HG03442 (cell line): Measurements from ENCODE around the gene TTI1.

ENCODE experiments used
- ATAC-seq: cut with Tn5 transposase; IDR thresholded peaks from one replicate; pipeline ENCODE4 v1.9.1; 2021; ENCODE audit warnings: mild to moderate bottlenecking, moderate library complexity; ENCODE audit not compliant: unreplicated experiment

Gene TTI1

GRCh38 chr20:38033330-38034107 lies at the start of gene TTI1, which contains the start of gene RPRD1B:
Gene TTI1 (minus strand): TSS chr20:38033456. CDS start chr20:38013816, 19,640 bp downstream.
Gene RPRD1B (plus strand): TSS chr20:38033746. CDS start chr20:38033948, 202 bp downstream.
- ATAC-seq, result peak; percentile 81

DNA sequence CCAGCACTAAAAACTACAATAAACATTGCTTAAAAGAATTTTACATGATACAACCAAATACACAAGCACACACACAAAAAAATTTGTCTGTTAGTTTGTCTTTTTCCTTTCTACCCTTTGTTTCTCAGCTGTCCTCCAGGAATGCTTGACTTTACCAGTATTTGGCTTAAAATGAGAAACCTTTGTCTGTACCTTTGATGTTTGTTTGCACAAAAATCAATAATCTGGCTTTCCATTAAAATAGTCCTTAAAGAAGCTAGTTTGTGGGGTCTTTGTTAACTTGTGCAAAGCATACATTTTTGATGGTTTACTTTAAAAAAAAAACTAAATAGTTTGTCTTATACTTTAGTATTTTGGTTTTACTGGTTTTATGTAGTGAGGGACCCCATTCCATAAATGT lies 49.6 kb upstream of the TTI1 start:
- no peak for ATAC-seq

DNA sequence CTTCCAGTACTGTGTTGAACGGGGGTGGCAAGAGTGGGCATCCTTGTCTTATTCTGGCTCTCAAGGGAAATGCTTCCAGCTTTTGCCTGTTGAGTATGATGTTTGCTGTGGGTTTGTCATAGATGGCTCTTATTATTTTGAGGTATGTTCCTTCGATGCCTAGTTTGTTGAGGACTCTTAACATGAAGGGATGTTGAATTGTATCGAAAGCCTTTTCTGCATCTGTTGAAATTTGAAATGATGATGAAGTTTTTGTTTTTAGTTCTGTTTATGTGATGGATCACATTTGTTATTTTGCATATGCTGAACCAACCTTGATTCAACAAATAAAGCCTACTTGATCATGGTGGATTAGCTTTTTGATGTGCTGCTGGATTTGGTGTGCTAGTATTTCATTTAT lies 48.3 kb upstream of the TTI1 start:
- ATAC-seq, result no peak

DNA sequence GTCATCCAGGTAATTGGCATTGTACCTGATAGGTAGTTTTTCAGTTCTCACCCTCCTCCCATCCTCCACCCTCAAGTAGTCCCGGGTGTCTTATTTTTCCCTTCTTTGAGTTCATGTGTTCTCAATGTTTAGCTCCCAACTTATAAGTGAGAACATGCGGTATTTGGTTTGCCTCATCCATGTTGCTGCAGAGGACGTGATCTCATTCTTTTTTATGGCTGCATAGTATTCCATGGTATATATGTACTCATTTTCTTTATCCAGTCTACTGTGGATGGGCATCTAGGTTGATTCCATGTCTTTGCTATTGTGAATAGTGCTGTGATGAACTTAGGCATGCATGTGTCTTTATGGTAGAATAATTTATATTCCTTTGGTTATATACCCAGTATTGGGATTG lies 46.1 kb upstream of the TTI1 start:
- ATAC-seq, result no peak

GRCh38 chr20:38078084-38078483 lies 44.8 kb upstream of the TTI1 start:
- ATAC-seq, result no peak

GRCh38 chr20:38076548-38076947 lies 43.3 kb upstream of the TTI1 start:
- no peak for ATAC-seq

DNA sequence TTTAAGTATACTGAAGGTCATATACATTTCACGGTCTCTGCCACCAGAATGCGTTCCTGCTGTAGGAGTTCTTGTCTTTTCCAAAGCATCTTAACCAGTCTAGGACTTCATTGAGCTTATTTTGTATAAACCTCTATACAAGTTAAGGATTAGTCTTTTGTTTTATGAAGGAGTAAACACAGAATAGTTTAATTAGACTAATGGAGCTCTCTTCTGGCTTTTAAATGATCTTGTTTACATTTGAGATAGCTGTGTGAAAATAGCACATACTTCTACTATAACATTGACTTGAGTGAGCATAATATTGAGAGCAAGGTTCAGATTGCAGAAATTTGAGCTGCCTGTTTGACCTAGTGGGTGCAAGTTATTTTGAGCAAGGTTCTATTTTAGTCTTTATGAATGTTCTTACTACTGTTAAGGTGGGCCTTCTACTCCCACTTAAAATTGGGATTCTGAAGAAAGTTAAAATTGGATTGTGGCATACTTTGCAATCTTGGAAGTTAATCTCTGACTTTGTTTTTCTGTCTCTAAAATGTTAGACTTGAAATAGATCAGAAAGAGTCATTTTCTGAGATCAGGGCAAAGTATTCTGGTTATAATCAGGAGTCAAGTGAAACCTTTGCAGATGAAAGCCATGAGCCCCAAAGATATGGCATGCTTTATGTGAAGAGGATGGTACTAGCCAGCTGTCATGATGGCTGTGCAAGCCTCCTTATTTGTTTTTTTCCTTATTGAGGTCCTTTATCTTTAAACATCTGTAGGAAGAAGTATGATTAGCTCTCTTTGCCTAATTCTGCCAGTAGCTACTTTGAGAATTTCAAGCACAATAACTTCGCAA lies 42.1 kb upstream of the TTI1 start:
- no peak for ATAC-seq

DNA sequence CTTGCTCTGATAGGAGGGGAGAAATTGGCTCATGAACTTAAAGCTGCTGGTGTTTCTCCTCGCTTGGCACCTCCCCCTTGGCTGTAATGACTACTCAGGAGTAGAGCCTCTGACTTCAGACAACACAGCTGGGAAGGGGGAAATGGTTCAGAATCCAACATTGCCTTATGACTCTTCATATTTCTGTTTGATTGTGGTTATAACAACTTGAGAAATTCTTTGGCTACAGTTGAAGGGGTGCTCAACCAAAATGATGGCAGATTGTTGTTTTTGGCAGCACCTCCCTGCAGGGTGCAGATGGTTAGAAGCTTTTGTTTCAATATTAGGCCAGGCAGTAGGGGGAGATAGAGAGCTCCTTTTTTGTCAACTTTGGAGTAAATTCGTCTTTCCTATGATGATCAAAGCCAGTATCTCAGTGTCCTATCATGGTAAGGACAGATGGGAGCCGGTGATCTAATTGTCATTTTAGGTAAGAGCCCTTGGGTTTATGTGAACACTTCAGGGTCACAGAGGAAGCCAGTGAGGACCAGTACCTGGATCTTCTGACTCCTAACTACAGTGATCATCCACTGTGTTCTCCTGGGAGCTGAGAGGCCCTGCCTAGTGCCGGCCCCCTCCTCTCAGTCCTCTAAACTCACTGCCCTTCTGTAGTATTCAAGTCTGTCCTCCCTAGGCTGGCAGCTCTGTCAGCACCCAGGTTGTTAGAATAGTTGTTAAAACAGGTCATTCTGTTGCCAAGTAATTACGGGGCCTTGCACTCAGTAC lies 40.2 kb upstream of the TTI1 start:
- ATAC-seq, result no peak

GRCh38 chr20:38072898-38073297 lies 39.6 kb upstream of the TTI1 start:
- ATAC-seq, result no peak

- no peak for ATAC-seq
These were observed 34.6 kb upstream of the TTI1 start for GRCh38 chr20:38067717-38068365.

DNA sequence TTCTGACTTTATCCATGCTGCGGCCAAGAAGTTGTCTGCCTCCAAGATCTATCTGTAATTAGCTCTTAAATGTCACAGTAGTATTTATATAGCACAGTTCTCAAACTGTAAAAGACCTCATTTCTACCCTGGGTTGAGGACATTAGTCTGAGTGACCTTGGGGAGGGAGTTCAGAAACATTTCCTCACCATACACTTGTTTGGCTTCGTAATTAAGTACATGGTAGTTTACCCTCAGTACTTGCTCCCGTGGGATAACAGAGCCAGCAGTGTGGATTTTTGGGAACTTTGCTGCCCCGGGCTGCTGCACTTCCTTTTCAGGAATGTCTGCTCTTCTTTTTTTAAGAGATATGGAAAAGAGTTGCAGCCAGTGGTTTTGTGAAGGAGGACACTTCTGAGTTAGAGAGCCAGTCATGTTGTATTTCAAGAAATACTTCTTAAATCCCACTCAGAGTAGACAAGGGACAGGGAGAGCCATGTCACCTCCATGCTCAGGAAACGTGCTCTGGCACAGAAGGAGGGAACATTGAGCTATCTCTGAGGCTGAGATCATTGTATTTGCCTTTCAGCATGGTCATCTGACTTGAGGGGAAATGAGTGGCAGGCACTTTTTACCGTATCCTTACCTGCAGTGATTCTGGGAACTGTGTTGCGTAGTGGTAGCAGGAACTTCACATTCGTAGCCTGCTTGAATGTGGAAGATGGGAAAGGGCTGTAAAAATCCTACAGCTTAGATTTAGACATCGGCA lies 33.9 kb upstream of the TTI1 start:
- no peak for ATAC-seq

DNA sequence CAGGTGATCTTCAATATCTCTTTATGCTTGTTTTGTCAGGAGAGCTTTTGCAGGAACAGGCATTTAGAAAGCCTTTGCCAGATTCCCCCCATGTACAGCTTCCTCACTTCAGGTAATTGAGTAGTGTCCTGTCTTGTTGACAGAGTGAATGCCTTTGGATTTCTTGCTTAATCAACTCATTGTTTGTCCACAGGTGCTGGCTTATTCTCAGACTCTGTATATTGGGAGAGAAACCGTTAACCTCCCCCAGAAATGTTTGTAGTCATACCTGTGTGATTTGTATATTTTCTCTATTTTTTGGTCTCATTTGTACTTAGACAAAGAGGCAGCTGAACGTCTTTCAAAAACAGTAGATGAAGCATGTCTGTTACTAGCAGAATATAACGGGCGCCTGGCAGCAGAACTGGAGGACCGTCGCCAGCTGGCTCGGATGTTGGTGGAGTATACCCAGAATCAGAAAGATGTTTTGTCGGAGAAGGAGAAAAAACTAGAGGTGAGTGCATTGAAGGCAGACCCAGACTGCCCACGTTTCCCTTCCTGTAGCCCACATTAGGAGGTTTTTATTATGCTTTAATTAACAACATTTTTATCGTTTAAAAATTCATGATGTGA lies 32.6 kb upstream of the TTI1 start:
- no peak for ATAC-seq

- ATAC-seq, result no peak
These were observed 30.8 kb upstream of the TTI1 start for GRCh38 chr20:38063911-38064530.

DNA sequence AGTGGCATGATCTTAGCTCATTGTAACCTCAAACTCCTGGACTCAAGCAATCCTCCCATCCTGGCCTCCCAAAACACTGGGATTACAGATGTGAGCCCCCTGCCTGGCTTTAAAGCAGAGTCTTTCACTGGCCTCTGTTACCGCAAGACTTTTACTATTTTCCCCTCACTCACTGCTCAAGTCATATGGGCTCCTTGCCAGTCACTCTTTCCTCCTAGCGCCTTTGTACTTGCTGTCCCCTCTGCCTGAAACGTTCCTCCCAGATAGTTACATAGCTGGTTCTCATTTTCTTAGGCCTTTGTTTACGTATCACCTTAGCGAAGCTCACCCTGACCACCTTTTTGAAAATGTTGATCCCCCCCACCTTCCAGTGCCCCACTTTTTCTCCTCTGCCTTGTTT lies 29.6 kb upstream of the TTI1 start:
- no peak for ATAC-seq

- ATAC-seq, result no peak
These were observed 27.9 kb upstream of the TTI1 start for GRCh38 chr20:38061109-38061508.

DNA sequence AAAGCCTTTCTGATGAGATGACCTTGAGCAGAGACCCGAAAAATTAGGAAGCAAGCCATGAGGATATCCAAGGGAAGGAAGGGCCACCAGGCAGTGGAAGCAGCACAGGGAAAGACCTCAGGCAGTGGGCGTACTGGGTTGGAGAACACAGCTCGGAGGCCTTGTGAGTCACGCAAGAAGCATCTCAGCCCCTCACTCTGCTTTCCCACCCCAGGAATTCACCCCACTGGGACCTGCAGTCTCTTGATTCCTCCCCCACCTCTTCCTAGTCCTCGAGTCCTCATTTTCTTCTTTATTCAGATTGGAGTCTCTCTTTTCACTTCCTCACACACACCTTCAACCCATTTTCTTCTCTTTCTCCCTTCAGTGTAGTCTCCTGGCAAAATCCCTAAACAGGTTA lies 27.3 kb upstream of the TTI1 start:
- no peak for ATAC-seq

- no peak for ATAC-seq
These were observed 26.6 kb upstream of the TTI1 start for GRCh38 chr20:38059832-38060231.

- no peak for ATAC-seq
These were observed 24.2 kb upstream of the TTI1 start for GRCh38 chr20:38057351-38057972.

- no peak for ATAC-seq
These were observed 22.6 kb upstream of the TTI1 start for GRCh38 chr20:38055848-38056247.
